ENCODE results near the gene CSF2. TPM values are rescaled to one million over a fixed set of nuclear protein-coding genes. Genes with fewer than 3 reads are reported as not detected.

The CSF2 gene
- total and polyA plus RNA-seq, 12 donors, result not detected

DNA sequence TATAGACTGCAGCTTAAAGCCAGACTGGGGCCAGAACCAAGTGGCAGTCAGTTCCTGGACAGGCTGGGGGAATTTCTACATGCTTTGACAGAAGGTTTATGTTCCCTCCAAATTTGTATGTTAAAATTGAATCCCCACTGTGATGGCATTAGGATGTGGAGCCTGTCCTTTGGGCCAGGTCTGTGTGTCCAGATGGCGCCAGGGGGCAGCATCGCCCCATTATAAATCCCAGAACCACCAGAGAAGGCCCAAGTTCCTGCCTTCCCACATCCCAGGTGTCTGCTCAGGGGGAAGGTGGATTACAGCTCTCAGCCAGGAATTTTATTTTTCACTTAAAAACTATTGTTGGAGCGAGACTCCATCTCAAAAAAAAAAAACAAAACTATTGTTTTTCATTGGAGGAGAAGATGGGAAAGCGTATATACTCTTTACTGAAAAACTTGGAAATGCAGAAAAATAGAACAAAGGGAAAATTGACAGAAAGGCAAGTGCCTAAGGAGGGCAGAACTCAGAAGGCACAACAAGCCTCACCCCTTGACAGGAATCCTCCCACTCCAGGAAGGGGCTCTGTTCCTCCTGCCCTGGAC, 8.1 kb upstream of the CSF2 start:
- Histone ChIP-seq H3K27me3 (no peaks in the 10 kb centered on the region), H3K4me3 (no peak overlapping the region), H3K27ac (no peak overlapping the region), H3K36me3 (no peaks in the 10 kb centered on the region), H3K4me1 (peaks cover 0 to 8% (median 0%) of the 10 kb centered on the region in 9 donors), H3K9me3 (no peaks in the 10 kb centered on the region)
- peak; percentile 50 to 57 for DNase-seq
- TF ChIP-seq, protein P1, sequence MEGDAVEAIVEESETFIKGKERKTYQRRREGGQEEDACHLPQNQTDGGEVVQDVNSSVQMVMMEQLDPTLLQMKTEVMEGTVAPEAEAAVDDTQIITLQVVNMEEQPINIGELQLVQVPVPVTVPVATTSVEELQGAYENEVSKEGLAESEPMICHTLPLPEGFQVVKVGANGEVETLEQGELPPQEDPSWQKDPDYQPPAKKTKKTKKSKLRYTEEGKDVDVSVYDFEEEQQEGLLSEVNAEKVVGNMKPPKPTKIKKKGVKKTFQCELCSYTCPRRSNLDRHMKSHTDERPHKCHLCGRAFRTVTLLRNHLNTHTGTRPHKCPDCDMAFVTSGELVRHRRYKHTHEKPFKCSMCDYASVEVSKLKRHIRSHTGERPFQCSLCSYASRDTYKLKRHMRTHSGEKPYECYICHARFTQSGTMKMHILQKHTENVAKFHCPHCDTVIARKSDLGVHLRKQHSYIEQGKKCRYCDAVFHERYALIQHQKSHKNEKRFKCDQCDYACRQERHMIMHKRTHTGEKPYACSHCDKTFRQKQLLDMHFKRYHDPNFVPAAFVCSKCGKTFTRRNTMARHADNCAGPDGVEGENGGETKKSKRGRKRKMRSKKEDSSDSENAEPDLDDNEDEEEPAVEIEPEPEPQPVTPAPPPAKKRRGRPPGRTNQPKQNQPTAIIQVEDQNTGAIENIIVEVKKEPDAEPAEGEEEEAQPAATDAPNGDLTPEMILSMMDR (IDR thresholded peaks at IDR 0.05), result peak; percentile 15 to 63 (median 54)
- intact Hi-C loops (cut with DNase I), result loop anchor here in 9 of 10 donors (2.0 to 10.0 kb wide), 9 partner anchors 67 to 471 kb away; no protein-coding TSS in a partner anchor
- 57 to 62% methylated on average over 4 of the region's 4 CpGs for WGBS, 2 donors
- ATAC-seq, result peak in 6 of 8 donors; percentile 56 to 78 (median 70)

DNA sequence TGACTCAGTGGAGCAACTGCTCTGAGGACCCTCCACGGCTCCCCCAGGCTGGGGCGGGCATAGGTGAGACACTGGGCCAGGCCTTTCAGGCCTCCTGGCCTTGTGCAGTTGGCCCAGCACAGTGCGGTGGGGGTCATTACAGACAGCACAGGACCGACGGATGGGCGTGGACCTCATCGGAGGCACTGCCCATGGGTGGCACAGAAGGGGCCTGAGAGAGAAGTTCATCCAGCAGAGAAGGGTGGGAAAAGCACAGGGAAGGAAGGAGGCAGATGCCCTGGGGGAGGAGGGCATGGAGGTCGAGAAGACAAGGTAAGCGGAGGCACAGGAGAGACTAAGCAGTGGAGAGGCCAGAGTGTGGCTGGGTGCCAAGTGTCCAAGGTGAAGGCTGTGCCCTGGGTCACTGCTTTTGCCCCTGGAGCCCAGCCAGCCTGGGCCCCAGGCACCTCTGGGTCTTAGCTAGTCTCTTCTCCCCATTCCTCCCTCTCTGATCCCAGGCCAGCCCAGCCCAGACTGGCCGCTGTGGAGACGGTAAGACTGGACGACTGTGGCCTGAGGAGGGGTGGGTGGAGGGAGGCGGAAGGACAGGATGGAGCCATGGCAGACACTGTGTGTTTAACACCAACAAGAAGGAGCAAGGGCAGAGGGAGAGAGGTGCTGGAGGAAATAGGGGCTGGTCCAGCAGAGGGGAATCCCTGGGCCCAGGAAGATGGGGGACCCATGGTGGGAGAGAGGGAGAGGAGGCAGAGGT, 7.5 kb upstream of the CSF2 start:
- DNase-seq (no peak), ATAC-seq (no peak)
- H3K27me3 ChIP-seq, result no peaks in the 10 kb centered on the region
- 84 to 96% methylated on average over 13 of the region's 13 CpGs for WGBS, 2 donors
- no peaks in the 10 kb centered on the region for H3K9me3 ChIP-seq
- no peaks in the 10 kb centered on the region for H3K36me3 ChIP-seq
- H3K27ac ChIP-seq, result no peak overlapping the region
- intact Hi-C loops (cut with DNase I), result loop anchor here in 9 of 10 donors (2.0 to 10.0 kb wide), 9 partner anchors 66 to 471 kb away; no protein-coding TSS in a partner anchor
- TF ChIP-seq, protein P1 (IDR thresholded peaks at IDR 0.05), result no peak
- peaks cover 0 to 14% (median 0%) of the 10 kb centered on the region in 9 donors for H3K4me1 ChIP-seq
- no peak overlapping the region for H3K4me3 ChIP-seq

DNA sequence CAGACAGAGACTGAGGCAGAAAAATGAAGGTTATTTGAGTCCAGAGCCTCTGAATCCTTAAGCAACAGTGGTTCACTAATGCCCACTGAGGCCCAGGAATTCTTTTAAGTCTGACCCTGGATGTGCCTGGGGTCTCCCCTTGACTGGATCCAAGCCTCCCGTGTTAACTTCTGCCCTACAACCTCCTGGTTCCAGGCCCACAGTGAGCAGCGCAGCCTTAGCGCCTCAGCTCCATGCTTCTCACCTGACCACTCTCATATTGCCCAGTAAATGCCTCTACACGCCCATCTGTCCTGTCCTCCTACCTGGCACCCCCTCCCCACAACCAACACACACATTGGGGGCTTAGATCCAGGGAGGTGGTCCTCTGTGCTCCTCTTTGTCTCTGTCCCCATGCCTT, 6.7 kb upstream of the CSF2 start:
- TF ChIP-seq, protein P1 (IDR thresholded peaks at IDR 0.05), result no peak
- Histone ChIP-seq H3K4me3 (no peak overlapping the region), H3K36me3 (no peaks in the 10 kb centered on the region), H3K4me1 (peaks cover 0 to 14% (median 0%) of the 10 kb centered on the region in 9 donors), H3K9me3 (no peaks in the 10 kb centered on the region), H3K27ac (no peak overlapping the region), H3K27me3 (no peaks in the 10 kb centered on the region)
- no peak for ATAC-seq
- 97 to 100% methylated on average over 4 of the region's 4 CpGs for WGBS, 2 donors
- intact Hi-C loops (cut with DNase I), result loop anchor here in 7 of 10 donors (5.0 to 10.0 kb wide), 7 partner anchors 65 to 472 kb away; no protein-coding TSS in a partner anchor
- DNase-seq, result no peak

DNA sequence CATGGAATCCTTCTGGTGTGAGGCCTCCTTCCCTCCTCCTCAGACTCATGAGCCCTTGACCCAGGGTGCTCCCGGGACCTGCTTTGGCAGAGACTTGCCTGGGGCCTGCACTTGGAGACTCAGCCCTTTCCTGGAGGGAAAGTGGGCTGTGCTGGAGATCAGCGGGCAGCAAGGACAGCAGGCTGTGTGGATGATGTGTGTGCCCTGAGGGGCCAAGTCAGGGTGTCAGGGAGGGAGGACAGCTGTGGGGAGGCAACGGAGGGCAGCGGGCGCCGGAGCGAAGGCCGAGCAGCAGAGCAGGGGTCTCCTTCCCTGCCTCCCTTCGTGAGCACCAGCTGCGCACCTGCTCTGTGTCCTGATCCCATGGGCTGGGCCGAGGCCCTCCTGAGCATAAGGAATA, 6.1 kb upstream of the CSF2 start:
- no peaks in the 10 kb centered on the region for H3K9me3 ChIP-seq
- no peak overlapping the region for H3K27ac ChIP-seq
- H3K36me3 ChIP-seq, result no peaks in the 10 kb centered on the region
- TF ChIP-seq, protein P1 (IDR thresholded peaks at IDR 0.05), result no peak
- DNase-seq (no peak), ATAC-seq (no peak)
- intact Hi-C loops (cut with DNase I), result loop anchor here in 7 of 10 donors (5.0 to 10.0 kb wide), 7 partner anchors 65 to 473 kb away; no protein-coding TSS in a partner anchor
- no peak overlapping the region for H3K4me3 ChIP-seq
- H3K4me1 ChIP-seq, result peaks cover 0 to 14% (median 0%) of the 10 kb centered on the region in 9 donors
- 94% methylated on average over 11 of the region's 11 CpGs for WGBS, 2 donors
- no peaks in the 10 kb centered on the region for H3K27me3 ChIP-seq

Data from heart right ventricle (tissue), 16 donors.